Fibroblast of lung (primary cell): ENCODE measurements around the gene SLC16A6. TPM values are rescaled to one million over a fixed set of nuclear protein-coding genes. Genes with fewer than 3 reads are reported as not detected.
"Not testable (repeated sequence)": the region's sequence is repeated elsewhere in the genome, so short reads cannot be mapped to it uniquely, and the experiment has no call there.

ENCODE experiments used
- DNase-seq, 2 donors: peaks; one replicate each; pipeline versions ENCODE4 v3.0.0 to v3.0.0-alpha.2; 2010; ENCODE audit warnings: low read depth in 2 of 2
- H2AFZ ChIP-seq: 2 replicates; pipeline ENCODE4 v1.5.1; 2012; ENCODE audit warnings: low read length, control low read depth, inconsistent platforms
- H3K27ac ChIP-seq: 2 replicates; pipeline ENCODE4 v1.5.1; 2011; ENCODE audit warnings: low read length, control low read depth; ENCODE audit not compliant: insufficient read depth
- H3K27me3 ChIP-seq: 2 replicates; pipeline ENCODE4 v1.5.1; 2011; ENCODE audit warnings: mild to moderate bottlenecking, low read length; ENCODE audit not compliant: control insufficient read depth, insufficient read depth
- H3K36me3 ChIP-seq: 2 replicates; pipeline ENCODE4 v1.5.1; 2011; ENCODE audit warnings: low read length; ENCODE audit not compliant: control insufficient read depth, insufficient read depth
- H3K4me1 ChIP-seq: 2 replicates; pipeline ENCODE4 v1.5.1; 2011; ENCODE audit warnings: low read length; ENCODE audit not compliant: control insufficient read depth, insufficient read depth; ENCODE audit errors: extremely low read depth
- H3K4me2 ChIP-seq: 2 replicates; pipeline ENCODE4 v1.5.1; 2011; ENCODE audit warnings: low read length, control low read depth; ENCODE audit not compliant: insufficient read depth; ENCODE audit errors: extremely low read depth
- H3K4me3 ChIP-seq, 4 experiments: fragments of 200-600 bp in 1 of 4; sonication (generic) in 1 of 4; replicated peaks in 1 of 4; 2 replicates each; pipeline ENCODE4 v1.5.1; 2011 to 2016; ENCODE audit warnings: low read length in 4 of 4, low read depth in 3 of 4, mild to moderate bottlenecking in 3 of 4, control low read depth in 2 of 4, inconsistent platforms in 1 of 4, mixed read lengths in 1 of 4; ENCODE audit not compliant: insufficient read depth in 1 of 4; ENCODE audit errors: control extremely low read depth in 1 of 4
- H3K79me2 ChIP-seq: 2 replicates; pipeline ENCODE4 v1.5.1; 2012; ENCODE audit warnings: mild to moderate bottlenecking, low read length, inconsistent platforms; ENCODE audit not compliant: control insufficient read depth, insufficient read depth
- H3K9ac ChIP-seq: 2 replicates; pipeline ENCODE4 v1.5.1; 2011; ENCODE audit warnings: mild to moderate bottlenecking, low read length, control low read depth; ENCODE audit not compliant: insufficient read depth
- H3K9me3 ChIP-seq: 2 replicates; pipeline ENCODE4 v1.5.1; 2012; ENCODE audit warnings: low read depth, low read length; ENCODE audit not compliant: control insufficient read depth, insufficient read depth
- H4K20me1 ChIP-seq: 2 replicates; pipeline ENCODE4 v1.5.1; 2011; ENCODE audit warnings: low read length; ENCODE audit not compliant: control insufficient read depth, insufficient read depth; ENCODE audit errors: extremely low read depth
- EZH2 ChIP-seq: IDR thresholded peaks from 2 replicates; pipeline ENCODE4 v1.5.1; 2012; ENCODE audit warnings: low read length, control low read depth, mild to moderate bottlenecking; ENCODE audit errors: missing control alignments
- polyA plus RNA-seq, 2 donors: library from polyadenylated mRNA; depleted of rRNA in 1 of 2; stranded (reverse) in 1 of 2; unstranded in 1 of 2; fragments of >200 nt; gene quantifications; 2 replicates each; pipeline ENCODE4 v1.2.1, GENCODE V29; 2011 to 2012; ENCODE audit warnings: missing spikeins in 1 of 2
- total RNA-seq: library from RNA; depleted of rRNA; stranded (reverse); fragments of >200 nt; gene quantifications from 2 replicates; pipeline ENCODE4 v1.2.1, GENCODE V29; 2014
- TF ChIP-seq, protein P1 (sequence below), 2 donors: IDR thresholded peaks in 1 of 2; conservative IDR thresholded peaks in 1 of 2; 1 replicate in 1 of 2; 2 replicates in 1 of 2; pipeline ENCODE4 v1.5.1; 2011 to 2012; ENCODE audit warnings: low read length in 2 of 2, control low read depth in 1 of 2, inconsistent platforms in 1 of 2, low read depth in 1 of 2, mild to moderate bottlenecking in 1 of 2

SLC16A6 gene
- total and polyA plus RNA-seq, 2 donors (not counting 1 experiment from before 2014, with no cell fraction given): 1.7 to 8.3 TPM

DNA sequence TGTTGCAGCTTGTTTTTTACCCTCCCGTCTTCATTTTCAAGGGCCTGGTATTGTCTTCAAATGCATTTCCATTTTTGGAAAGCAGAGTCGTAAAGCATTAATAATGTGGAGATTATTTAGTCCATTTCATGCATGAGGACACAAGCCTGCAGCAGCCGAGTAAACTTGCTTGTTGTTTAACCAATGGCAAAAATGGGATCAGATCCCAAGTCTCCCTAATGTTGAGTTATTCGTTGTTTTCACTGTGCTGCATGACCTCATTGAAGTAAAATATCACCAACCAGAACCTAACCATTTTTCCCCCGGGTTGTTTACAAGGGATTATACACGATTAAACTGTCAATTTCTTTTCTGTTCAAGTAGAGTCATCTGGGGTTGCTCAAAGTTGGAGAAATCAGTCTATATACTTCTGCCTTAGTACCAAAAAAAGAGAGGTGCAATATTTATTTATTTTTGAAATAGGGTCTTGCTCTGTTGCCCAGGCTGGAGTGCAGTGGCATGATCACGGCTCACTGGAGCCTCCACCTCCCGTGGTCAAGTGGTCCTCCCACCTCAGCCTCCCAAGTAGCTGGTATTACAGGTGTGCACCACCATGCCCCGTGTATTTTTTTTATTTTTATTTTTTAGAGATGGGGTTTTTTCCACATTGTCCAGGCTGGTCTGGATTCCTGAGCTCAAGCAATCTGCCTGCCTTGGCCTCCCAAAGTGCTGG lies 30.7 kb downstream of the SLC16A6 start:
- no peak overlapping the region for H2AFZ ChIP-seq
- H3K9ac ChIP-seq: no peak overlapping the region
- no peak overlapping the region for H3K27ac ChIP-seq
- peak in 1 of 2 donors; percentile 20 for DNase-seq
- no peaks in the 10 kb centered on the region for H3K79me2 ChIP-seq
- H4K20me1 ChIP-seq: no peaks in the 10 kb centered on the region
- H3K9me3 ChIP-seq: no peaks in the 10 kb centered on the region
- no peaks in the 10 kb centered on the region for H3K36me3 ChIP-seq
- H3K4me1 ChIP-seq: no peaks in the 10 kb centered on the region
- TF ChIP-seq, protein P1, sequence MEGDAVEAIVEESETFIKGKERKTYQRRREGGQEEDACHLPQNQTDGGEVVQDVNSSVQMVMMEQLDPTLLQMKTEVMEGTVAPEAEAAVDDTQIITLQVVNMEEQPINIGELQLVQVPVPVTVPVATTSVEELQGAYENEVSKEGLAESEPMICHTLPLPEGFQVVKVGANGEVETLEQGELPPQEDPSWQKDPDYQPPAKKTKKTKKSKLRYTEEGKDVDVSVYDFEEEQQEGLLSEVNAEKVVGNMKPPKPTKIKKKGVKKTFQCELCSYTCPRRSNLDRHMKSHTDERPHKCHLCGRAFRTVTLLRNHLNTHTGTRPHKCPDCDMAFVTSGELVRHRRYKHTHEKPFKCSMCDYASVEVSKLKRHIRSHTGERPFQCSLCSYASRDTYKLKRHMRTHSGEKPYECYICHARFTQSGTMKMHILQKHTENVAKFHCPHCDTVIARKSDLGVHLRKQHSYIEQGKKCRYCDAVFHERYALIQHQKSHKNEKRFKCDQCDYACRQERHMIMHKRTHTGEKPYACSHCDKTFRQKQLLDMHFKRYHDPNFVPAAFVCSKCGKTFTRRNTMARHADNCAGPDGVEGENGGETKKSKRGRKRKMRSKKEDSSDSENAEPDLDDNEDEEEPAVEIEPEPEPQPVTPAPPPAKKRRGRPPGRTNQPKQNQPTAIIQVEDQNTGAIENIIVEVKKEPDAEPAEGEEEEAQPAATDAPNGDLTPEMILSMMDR (conservative IDR thresholded peaks at IDR 0.05 in 1 of 2, IDR thresholded peaks at IDR 0.05 in 1 of 2; ENCODE audit: low read depth in 1 of 2, low read length in 2 of 2): no peak
- no peak for TF ChIP-seq EZH2
- H3K4me3 ChIP-seq: no peak overlapping the region
- no peaks in the 10 kb centered on the region for H3K27me3 ChIP-seq
- no peak overlapping the region for H3K4me2 ChIP-seq

DNA sequence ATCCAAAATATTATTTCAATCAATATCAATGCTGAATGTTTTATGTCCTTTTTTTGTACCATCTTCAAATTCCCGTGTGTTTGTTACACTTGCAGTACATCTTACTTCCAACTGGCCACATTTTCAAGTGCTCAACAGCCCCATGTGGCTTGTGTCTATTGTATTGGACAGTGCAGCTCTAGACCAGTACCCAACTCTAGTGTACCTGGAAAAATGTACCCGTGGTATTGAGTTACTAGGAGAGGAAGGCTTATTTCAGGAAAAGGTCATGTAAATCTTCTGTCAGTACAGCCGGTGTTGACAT lies 31.3 kb downstream of the SLC16A6 start:
- not testable (repeated sequence) for H3K9me3 ChIP-seq, H4K20me1 ChIP-seq, H3K79me2 ChIP-seq, H3K4me2 ChIP-seq, DNase-seq, H2AFZ ChIP-seq, H3K27me3 ChIP-seq, H3K4me1 ChIP-seq, H3K36me3 ChIP-seq, H3K27ac ChIP-seq, H3K9ac ChIP-seq
- H3K4me3 ChIP-seq: peak overlapping the region in 1 of 4 experiments; percentile 3

DNA sequence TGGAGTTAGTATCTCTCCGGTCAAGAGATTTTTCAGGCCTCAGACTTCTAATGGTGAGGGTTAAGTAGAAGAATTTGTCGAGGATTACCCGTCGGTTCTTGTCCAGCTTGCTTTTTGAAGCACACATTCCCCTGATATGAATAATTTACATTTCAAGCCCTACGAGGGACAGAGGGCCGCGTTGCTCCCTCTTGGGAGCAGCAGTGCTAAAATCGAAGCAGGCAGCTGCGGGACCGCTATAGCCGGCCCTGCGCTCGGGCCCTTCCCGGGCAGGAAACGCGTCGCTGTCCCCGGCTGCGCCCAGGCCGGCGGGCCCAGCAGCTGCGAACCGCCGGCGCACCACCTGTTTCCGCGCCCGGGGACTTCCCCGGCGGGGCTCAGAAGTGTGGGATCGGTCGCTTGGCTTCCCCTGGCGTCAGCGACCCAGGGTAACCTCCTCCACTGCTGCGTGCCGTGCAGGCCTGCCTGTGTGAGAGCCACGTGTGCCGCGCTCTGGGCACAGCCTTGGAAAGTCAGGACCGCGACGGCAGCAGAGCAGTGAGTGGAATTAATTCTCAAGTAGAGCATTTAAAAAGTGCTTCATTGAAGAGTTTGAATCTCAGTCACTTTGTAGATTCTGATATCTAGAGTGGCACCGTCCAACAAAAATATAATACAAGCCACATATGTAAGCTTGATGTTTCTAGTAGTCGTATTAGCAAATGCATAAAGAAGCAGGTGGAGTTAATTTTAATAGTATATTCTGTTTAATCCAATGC lies 31.9 kb downstream of the SLC16A6 start:
- Histone ChIP-seq H3K27ac (peak overlapping the region; percentile 47), H3K4me2 (peak overlapping the region; percentile 1), H3K4me3 (peak overlapping the region in 2 of 4 experiments; percentile 6 to 27), H3K9ac (peak overlapping the region; percentile 1)
- not testable (repeated sequence) for H3K27me3 ChIP-seq, H3K79me2 ChIP-seq, H4K20me1 ChIP-seq, H3K9me3 ChIP-seq, H3K36me3 ChIP-seq, H2AFZ ChIP-seq, H3K4me1 ChIP-seq
- DNase-seq: peak; percentile 28 to 33

DNA sequence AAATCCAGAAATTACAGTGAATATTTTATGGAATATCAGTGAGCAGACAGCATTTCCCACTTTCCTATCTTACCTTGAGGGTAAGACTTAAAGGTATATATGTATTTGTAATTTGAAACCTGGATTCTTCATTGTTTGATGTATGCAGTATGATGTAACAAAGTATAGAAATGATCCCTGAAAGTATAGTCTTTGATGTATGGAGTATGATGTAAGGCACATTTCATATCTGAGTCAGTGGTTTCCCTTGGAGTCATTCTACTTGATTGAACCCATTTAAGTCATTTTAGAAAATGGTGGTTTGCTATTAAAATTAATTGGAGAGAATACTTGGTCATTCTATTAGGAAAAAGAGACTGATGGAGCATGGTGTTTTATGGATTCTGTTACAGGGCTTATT lies 33.0 kb downstream of the SLC16A6 start:
- Histone ChIP-seq H3K27ac (no peak overlapping the region), H2AFZ (no peak overlapping the region), H3K79me2 (no peaks in the 10 kb centered on the region), H3K9ac (no peak overlapping the region), H3K4me2 (no peak overlapping the region), H3K36me3 (peaks cover 2% of the 10 kb centered on the region), H3K4me3 (no peak overlapping the region), H4K20me1 (no peaks in the 10 kb centered on the region), H3K27me3 (no peaks in the 10 kb centered on the region), H3K4me1 (no peaks in the 10 kb centered on the region), H3K9me3 (no peaks in the 10 kb centered on the region)
- TF ChIP-seq, protein P1 (conservative IDR thresholded peaks at IDR 0.05 in 1 of 2, IDR thresholded peaks at IDR 0.05 in 1 of 2; ENCODE audit: low read depth in 1 of 2, low read length in 2 of 2): no peak
- TF ChIP-seq EZH2: no peak
- no peak for DNase-seq

DNA sequence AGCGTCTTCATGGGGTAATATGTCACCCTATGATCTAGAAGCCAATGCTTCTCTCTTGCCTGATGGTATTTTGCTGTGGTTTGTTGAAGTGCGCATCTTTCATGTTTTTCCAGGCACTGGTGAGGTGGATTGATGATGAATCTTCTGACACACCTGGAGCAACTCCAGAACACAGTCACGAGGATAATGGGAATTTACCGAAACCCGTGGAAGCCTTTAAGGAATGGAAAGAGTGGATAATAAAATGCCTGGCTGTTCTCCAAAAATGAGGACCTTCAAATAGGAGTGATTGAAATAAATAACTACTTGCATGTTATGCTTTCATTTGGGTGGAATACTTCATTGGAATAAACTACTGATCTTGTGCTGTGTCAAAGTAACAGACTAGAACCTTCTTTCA lies 34.2 kb downstream of the SLC16A6 start:
- H3K9ac ChIP-seq, H3K36me3 ChIP-seq, H3K4me3 ChIP-seq, H3K9me3 ChIP-seq, H3K27me3 ChIP-seq, H3K4me1 ChIP-seq, H3K4me2 ChIP-seq, H3K79me2 ChIP-seq, H3K27ac ChIP-seq, H4K20me1 ChIP-seq, H2AFZ ChIP-seq: not testable (repeated sequence)
- peak in 1 of 2 donors; percentile 23 for DNase-seq
